MM.1S (cell line): ENCODE data around the gene PRKCA.

Source experiments
- DNase-seq: peaks from one replicate; pipeline ENCODE4 v3.0.0-alpha.2; 2015
- H2AFZ ChIP-seq: fragments of 300-600 bp; sonication (generic); 2 replicates; pipeline ENCODE4 v1.6.0; 2016; ENCODE audit warnings: antibody characterized with exemption, low read length
- H3F3A ChIP-seq: fragments of 300-600 bp; sonication (generic); 2 replicates; pipeline ENCODE4 v1.6.1; 2016; ENCODE audit warnings: mild to moderate bottlenecking, antibody characterized with exemption, low read length, moderate library complexity, mixed read lengths; ENCODE audit not compliant: insufficient read depth
- H3K27ac ChIP-seq: fragments of 300-600 bp; sonication (generic); 2 replicates; pipeline ENCODE4 v1.5.1; 2016; ENCODE audit warnings: mild to moderate bottlenecking, low read length
- H3K27me3 ChIP-seq: fragments of 300-600 bp; sonication (generic); replicated peaks from 2 replicates; pipeline ENCODE4 v1.6.0; 2016; ENCODE audit warnings: low read length; ENCODE audit not compliant: insufficient read depth
- H3K36me3 ChIP-seq: fragments of 300-600 bp; sonication (generic); replicated peaks from 2 replicates; pipeline ENCODE4 v1.6.1; 2016; ENCODE audit warnings: mild to moderate bottlenecking, low read length, mixed read lengths; ENCODE audit not compliant: insufficient read depth
- H3K4me1 ChIP-seq: fragments of 300-600 bp; sonication (generic); 2 replicates; pipeline ENCODE4 v1.6.1; 2016; ENCODE audit warnings: low read length, mixed read lengths
- H3K4me2 ChIP-seq: fragments of 300-600 bp; sonication (generic); 2 replicates; pipeline ENCODE4 v1.6.0; 2016; ENCODE audit warnings: low read depth, low read length
- H3K4me3 ChIP-seq: fragments of 300-600 bp; sonication (generic); 2 replicates; pipeline ENCODE4 v1.5.1; 2016; ENCODE audit warnings: low read length, mixed read lengths
- H3K79me2 ChIP-seq: fragments of 300-600 bp; sonication (generic); 2 replicates; pipeline ENCODE4 v1.6.1; 2016; ENCODE audit warnings: mixed run types, low read length, mixed read lengths
- H3K9ac ChIP-seq: fragments of 300-600 bp; sonication (generic); 2 replicates; pipeline ENCODE4 v1.6.1; 2016; ENCODE audit warnings: low read length, mixed read lengths
- H3K9me2 ChIP-seq: fragments of 300-600 bp; sonication (generic); replicated peaks from 2 replicates; pipeline ENCODE4 v1.6.1; 2016; ENCODE audit warnings: mild to moderate bottlenecking, low read length, mixed read lengths; ENCODE audit not compliant: insufficient read depth
- H3K9me3 ChIP-seq: fragments of 300-600 bp; sonication (generic); replicated peaks from 2 replicates; pipeline ENCODE4 v1.6.1; 2016; ENCODE audit warnings: mild to moderate bottlenecking, low read length, mixed read lengths; ENCODE audit not compliant: insufficient read depth
- H4K20me1 ChIP-seq: fragments of 300-600 bp; sonication (generic); 2 replicates; pipeline ENCODE4 v1.6.1; 2016; ENCODE audit warnings: mild to moderate bottlenecking, low read length, moderate library complexity, mixed read lengths; ENCODE audit not compliant: insufficient read depth
- CTCF ChIP-seq: fragments of 300-600 bp; sonication (generic); IDR thresholded peaks from 2 replicates; pipeline ENCODE4 v1.5.1; 2016; ENCODE audit warnings: antibody characterized with exemption, low read length, mixed read lengths
- EZH2 ChIP-seq: fragments of 300-600 bp; sonication (generic); optimal IDR thresholded peaks from 2 replicates; pipeline ENCODE3; 2017; ENCODE audit warnings: low read depth, mild to moderate bottlenecking, antibody characterized with exemption, low read length, mixed read lengths
- EZH2phosphoT487 ChIP-seq: fragments of 300-600 bp; sonication (generic); IDR thresholded peaks from 2 replicates; pipeline ENCODE4 v1.6.1; 2018; ENCODE audit warnings: antibody characterized with exemption, low read length

The PRKCA gene

GRCh38 chr17:66403846-66404556 is 101.6 kb downstream of the PRKCA start:
- peaks cover 57% of the 10 kb centered on the region for H3K79me2 ChIP-seq
- H3K9me2 ChIP-seq: no peaks in the 10 kb centered on the region
- H2AFZ ChIP-seq: no peak overlapping the region
- H3K4me1 ChIP-seq: peaks cover 35% of the 10 kb centered on the region
- no peak overlapping the region for H3K4me2 ChIP-seq
- H3K9me3 ChIP-seq: no peaks in the 10 kb centered on the region
- H3K9ac ChIP-seq: no peak overlapping the region
- peaks cover 20% of the 10 kb centered on the region for H3F3A ChIP-seq
- H3K27me3 ChIP-seq: no peaks in the 10 kb centered on the region
- no peak for DNase-seq
- no peaks in the 10 kb centered on the region for H4K20me1 ChIP-seq
- H3K36me3 ChIP-seq: no peaks in the 10 kb centered on the region
- no peak overlapping the region for H3K4me3 ChIP-seq
- no peak overlapping the region for H3K27ac ChIP-seq
- TF ChIP-seq EZH2phosphoT487 (no peak), CTCF (no peak), EZH2 (no peak)

GRCh38 chr17:66405836-66406677 is 103.6 kb downstream of the PRKCA start:
- TF ChIP-seq EZH2: no peak
- Histone ChIP-seq H3K4me1 (peaks cover 24% of the 10 kb centered on the region), H3K27me3 (no peaks in the 10 kb centered on the region), H3K4me3 (no peak overlapping the region), H3K36me3 (no peaks in the 10 kb centered on the region), H3K9me2 (no peaks in the 10 kb centered on the region), H2AFZ (no peak overlapping the region), H3K27ac (no peak overlapping the region), H3K4me2 (no peak overlapping the region), H3K79me2 (peaks cover 62% of the 10 kb centered on the region), H3F3A (no peaks in the 10 kb centered on the region; the same call in 1 of the 2 replicates), H3K9me3 (no peaks in the 10 kb centered on the region), H4K20me1 (no peaks in the 10 kb centered on the region), H3K9ac (no peak overlapping the region)
- no peak for DNase-seq

GRCh38 chr17:66406701-66407644 is 104.6 kb downstream of the PRKCA start:
- no peaks in the 10 kb centered on the region for H3K36me3 ChIP-seq
- no peaks in the 10 kb centered on the region for H3K27me3 ChIP-seq
- no peaks in the 10 kb centered on the region for H3K9me3 ChIP-seq
- no peak overlapping the region for H2AFZ ChIP-seq
- no peak for TF ChIP-seq EZH2phosphoT487
- TF ChIP-seq CTCF: no peak
- TF ChIP-seq EZH2: no peak
- no peaks in the 10 kb centered on the region for H3K9me2 ChIP-seq
- peaks cover 58% of the 10 kb centered on the region for H3K79me2 ChIP-seq
- no peaks in the 10 kb centered on the region for H4K20me1 ChIP-seq
- H3F3A ChIP-seq: no peaks in the 10 kb centered on the region
- H3K4me3 ChIP-seq: no peak overlapping the region
- no peak overlapping the region for H3K9ac ChIP-seq
- DNase-seq: no peak
- H3K27ac ChIP-seq: no peak overlapping the region
- peaks cover 14% of the 10 kb centered on the region for H3K4me1 ChIP-seq
- no peak overlapping the region for H3K4me2 ChIP-seq
